ENCODE data around the gene CITED4.

DNA sequence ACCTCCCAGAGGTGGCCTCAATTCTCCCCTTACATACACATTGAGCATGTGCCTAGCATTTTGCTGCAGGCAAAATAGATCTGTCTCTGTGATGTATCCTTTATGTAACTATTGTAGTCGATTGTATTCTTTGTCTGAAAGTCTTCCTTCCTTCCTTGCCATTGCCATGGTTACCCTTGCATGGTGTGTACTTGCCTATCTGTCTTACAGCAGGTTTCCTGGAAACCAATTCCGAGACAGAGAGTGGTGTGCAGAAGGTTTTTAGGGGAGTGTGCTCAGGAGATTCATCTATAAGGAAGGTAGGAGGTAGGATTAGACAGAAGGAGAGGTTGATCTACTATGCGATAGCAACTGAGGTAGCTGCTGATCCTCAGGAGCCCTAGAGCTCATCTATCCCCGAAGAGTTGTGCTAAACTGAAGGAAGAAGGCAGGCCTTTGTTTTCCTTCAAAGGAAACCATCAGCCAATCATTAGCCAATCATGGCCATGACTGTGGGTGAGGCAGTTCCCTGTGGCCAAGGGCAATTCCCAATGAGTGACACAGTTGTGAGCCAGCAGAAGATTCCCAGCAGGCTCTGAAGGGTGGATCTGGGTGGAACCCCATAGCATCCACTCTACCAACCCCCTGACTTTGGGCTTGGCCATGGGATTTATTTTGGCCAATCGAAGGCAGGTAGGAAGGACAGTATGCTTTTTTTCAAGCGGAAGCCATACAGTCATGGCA, 15.0 kb downstream of the CITED4 start:
- TF ChIP-seq JUN (IDR thresholded peaks at IDR 0.05; ENCODE audit: borderline replicate concordance, insufficient read depth, insufficient read length, low read depth) (no peak), POLR2A (IDR thresholded peaks at IDR 0.05; ENCODE audit: low read depth, low read length) (no peak), EZH2 (IDR thresholded peaks at IDR 0.05; ENCODE audit: borderline replicate concordance, low read depth, low read length, severe bottlenecking) (no peak), MYC (IDR thresholded peaks at IDR 0.05; ENCODE audit: low read depth, low read length) (no peak), GATA2 (IDR thresholded peaks at IDR 0.05; ENCODE audit: insufficient read depth, insufficient read length, low read depth, low read length) (no peak), POLR2AphosphoS5 (IDR thresholded peaks at IDR 0.05; ENCODE audit: insufficient read depth, low read depth, low read length) (no peak)
- TF ChIP-seq, protein P1, sequence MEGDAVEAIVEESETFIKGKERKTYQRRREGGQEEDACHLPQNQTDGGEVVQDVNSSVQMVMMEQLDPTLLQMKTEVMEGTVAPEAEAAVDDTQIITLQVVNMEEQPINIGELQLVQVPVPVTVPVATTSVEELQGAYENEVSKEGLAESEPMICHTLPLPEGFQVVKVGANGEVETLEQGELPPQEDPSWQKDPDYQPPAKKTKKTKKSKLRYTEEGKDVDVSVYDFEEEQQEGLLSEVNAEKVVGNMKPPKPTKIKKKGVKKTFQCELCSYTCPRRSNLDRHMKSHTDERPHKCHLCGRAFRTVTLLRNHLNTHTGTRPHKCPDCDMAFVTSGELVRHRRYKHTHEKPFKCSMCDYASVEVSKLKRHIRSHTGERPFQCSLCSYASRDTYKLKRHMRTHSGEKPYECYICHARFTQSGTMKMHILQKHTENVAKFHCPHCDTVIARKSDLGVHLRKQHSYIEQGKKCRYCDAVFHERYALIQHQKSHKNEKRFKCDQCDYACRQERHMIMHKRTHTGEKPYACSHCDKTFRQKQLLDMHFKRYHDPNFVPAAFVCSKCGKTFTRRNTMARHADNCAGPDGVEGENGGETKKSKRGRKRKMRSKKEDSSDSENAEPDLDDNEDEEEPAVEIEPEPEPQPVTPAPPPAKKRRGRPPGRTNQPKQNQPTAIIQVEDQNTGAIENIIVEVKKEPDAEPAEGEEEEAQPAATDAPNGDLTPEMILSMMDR (IDR thresholded peaks at IDR 0.05; ENCODE audit: extremely low read depth in 1 of 2, insufficient read depth in 1 of 2, low read depth in 1 of 2, low read length in 2 of 2), result no peak
- TF ChIP-seq, protein P2, sequence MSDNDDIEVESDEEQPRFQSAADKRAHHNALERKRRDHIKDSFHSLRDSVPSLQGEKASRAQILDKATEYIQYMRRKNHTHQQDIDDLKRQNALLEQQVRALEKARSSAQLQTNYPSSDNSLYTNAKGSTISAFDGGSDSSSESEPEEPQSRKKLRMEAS (IDR thresholded peaks at IDR 0.05; ENCODE audit: insufficient read depth, insufficient read length), result no peak
